Fibroblast of mammary gland (primary cell): ENCODE measurements around the gene TSEN15.
A peak's percentile ranks its signal among the peaks of the same experiment; 100 is the strongest.

ENCODE experiments used
- DNase-seq: peaks from one replicate; pipeline ENCODE4 v3.0.0-alpha.2; 2010; ENCODE audit warnings: low read depth
- H3K4me3 ChIP-seq: 2 replicates; pipeline ENCODE4 v1.5.1; 2011; ENCODE audit warnings: low read depth, mild to moderate bottlenecking, low read length, moderate library complexity; ENCODE audit not compliant: control insufficient read depth
- TF ChIP-seq, protein P1 (sequence below): conservative IDR thresholded peaks from 2 replicates; pipeline ENCODE4 v1.5.1; 2011; ENCODE audit warnings: low read depth, low read length, inconsistent platforms; ENCODE audit not compliant: control insufficient read depth, insufficient read depth

The TSEN15 gene

DNA sequence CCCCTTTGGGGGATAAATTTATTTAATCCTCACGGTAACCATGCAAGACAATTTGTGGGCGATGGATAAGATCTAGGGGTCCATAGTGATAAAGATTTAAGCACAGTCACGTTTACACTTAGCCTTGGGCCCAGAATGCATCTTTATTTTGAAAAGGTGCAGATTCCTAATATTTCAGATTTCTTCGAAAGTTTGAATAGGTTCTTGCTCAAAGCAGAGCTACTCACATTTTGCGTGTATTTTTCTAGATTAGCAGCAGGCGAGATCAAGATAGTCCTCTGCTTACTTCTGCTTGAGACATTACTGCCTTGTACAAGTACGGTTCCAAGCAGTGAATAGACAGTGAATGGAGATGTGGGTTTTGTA lies 647 bp downstream of the TSEN15 start:
- peak overlapping the region; percentile 93 for H3K4me3 ChIP-seq
- TF ChIP-seq, protein P1, sequence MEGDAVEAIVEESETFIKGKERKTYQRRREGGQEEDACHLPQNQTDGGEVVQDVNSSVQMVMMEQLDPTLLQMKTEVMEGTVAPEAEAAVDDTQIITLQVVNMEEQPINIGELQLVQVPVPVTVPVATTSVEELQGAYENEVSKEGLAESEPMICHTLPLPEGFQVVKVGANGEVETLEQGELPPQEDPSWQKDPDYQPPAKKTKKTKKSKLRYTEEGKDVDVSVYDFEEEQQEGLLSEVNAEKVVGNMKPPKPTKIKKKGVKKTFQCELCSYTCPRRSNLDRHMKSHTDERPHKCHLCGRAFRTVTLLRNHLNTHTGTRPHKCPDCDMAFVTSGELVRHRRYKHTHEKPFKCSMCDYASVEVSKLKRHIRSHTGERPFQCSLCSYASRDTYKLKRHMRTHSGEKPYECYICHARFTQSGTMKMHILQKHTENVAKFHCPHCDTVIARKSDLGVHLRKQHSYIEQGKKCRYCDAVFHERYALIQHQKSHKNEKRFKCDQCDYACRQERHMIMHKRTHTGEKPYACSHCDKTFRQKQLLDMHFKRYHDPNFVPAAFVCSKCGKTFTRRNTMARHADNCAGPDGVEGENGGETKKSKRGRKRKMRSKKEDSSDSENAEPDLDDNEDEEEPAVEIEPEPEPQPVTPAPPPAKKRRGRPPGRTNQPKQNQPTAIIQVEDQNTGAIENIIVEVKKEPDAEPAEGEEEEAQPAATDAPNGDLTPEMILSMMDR = no peak
- DNase-seq = no peak

DNA sequence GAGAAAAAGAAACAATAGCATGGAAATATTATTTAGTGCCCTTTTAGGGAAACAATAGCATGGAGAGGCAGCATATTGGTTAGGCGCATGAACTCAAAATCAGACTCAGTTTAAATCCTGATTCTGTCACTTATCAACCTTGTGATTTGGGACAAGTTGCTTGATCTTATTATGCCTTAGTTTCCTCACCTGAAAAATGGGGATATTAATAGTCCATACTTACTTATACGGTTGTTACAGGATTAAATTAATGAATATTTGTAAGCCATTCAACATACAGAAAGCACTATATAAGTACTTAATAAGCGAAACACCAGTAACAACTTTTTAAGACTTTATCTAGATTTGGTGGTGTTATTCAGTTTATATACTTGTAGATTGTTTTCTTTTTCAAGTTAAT lies 1.2 kb downstream of the TSEN15 start:
- TF ChIP-seq, protein P1 = no peak
- no peak for DNase-seq
- H3K4me3 ChIP-seq = peak overlapping the region; percentile 93

DNA sequence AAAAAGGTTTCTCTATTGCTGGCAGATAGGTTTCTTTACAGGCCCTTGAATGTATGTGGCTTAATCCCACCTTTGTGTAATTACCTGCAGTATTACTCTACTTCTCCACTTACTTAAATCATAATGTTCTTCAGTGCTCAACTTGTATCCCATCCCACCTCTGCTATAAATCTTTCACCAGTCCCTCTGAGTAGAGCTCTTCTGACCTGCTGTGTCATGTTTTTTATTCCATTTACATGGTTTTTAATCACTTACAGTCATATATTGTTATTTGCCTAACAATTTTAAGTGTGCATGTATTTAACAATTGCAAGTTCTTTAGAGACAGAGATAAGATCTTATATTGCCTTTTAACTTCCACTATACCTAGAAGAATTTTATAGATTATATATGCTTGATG lies 2.4 kb downstream of the TSEN15 start:
- no peak overlapping the region for H3K4me3 ChIP-seq
- DNase-seq = no peak
- TF ChIP-seq, protein P1 = no peak

DNA sequence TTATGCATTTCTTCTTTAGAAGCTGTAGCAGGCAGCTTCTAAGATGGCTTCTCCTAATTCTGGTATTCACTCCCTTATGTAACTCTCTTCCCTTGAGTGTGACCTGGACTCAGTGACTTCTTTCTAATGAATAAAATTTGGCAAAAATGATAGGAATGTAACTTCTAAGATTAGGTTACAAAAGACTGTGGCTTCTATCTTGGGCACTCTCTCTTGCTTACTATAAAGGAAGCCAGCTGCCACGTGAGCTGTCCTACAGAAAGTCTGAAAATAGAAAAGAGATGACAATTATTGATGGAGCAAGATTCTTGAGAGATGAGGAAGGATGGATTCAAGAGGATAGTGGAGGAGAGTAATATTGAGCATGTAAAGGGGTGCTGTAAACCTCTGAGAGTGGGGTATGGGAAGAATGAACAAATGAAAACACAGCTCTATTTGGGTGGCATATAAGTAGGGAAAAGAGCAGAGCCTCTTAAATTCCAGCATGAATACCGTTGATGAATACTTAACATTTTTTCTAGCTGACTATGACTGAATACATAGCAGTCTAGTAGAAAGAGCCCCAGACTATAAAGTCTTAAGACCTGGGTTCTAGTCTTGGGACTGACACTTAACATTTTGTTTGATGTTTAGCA lies 5.5 kb downstream of the TSEN15 start:
- no peak overlapping the region for H3K4me3 ChIP-seq
- peak; percentile 49 for DNase-seq

DNA sequence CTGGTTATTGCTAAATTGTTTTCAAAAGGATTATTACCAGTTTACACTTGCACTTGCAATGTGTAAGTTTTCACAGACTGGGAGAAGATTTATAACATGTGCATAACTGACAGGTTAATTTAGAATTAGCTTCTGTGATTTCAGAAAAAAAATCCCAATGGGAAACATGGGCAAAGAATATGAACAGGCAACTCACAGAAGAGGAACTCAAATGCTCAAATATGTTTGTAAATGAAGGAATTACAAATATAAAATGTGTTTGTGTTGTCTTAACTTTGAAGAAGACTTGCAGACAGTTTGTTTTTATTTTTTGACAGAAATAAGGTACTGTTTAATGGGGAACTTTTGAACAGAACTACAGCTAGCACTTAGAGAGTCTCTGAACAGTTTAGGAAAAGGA lies 8.4 kb downstream of the TSEN15 start:
- DNase-seq = no peak
- no peak overlapping the region for H3K4me3 ChIP-seq
- TF ChIP-seq, protein P1 = no peak

More for the DNA sequence above, 5.5 kb downstream of the TSEN15 start:
- TF ChIP-seq, protein P1 = no peak

DNA sequence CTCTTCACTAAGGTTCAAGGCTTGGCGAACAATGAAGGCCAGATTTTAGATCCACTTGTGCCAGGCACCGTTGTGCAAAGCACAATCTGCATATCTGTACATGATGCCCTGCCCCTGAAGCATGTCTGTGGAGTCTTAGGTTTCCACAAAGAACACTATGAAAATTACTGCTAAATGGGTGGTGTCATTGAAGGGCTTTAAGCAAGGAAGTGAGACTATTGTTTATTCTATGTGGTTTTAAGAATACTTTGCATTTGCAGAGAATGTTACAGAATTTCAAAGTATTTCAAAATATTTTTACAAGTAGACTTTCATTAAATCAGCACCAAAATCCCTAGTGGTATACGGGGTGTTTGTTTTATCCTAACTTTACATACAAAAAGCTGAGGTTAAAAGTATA lies 8.8 kb downstream of the TSEN15 start:
- TF ChIP-seq, protein P1 = no peak
- no peak overlapping the region for H3K4me3 ChIP-seq
- DNase-seq = no peak
